ENCODE results near the gene NDNF. TPM values are rescaled to one million over a fixed set of nuclear protein-coding genes. Genes with fewer than 3 reads are reported as not detected.

The NDNF gene
- total RNA-seq, 1 experiment from 2014 or later: 2.7 TPM

DNA sequence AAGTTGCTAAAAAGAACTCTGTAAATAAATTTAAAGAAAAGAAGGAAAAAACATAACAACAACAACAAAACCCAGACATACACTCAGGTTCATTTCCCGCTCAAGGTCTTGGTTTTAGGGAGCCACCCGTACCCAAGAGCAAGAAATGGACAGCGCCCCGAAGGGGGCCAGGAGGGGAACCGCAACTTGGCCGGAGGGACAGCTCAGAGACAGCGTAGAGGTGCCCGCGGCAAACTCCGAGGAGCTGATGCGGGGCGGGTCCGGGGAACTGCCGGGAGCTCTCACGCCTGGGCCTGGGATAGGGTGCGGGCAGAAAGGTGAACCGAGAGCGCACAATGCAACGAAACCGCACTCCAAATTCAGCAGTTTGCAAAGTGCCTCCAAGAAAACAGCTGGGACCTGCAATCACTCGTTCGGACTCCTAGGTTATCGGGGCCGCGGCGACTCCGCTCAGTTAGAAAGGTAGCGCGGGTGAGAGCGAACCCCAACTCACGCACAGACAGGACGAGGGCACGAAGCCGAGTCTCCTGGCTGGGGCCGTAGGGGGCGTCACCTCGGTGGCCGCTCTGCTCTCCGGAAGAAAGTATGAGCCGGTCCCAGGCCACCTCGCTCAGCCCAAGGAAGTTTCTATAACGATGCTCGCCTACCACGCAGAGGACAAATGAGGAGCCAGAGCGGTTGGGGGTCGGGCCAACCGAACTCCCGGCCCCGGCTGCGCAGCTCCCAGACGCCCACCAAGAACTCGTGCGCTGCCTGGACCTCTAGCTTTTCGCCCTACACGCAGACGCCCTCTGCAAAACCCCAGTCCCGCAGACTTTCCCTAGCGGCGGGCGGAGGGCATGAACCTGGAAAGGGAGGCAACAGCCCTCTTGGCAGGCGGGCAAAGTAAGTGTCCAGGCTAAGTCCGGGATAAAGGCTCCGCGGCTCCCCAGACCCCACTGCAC is 1.4 kb downstream of the NDNF start:
- peak; percentile 44 for DNase-seq (ENCODE audit: low spot score)

DNA sequence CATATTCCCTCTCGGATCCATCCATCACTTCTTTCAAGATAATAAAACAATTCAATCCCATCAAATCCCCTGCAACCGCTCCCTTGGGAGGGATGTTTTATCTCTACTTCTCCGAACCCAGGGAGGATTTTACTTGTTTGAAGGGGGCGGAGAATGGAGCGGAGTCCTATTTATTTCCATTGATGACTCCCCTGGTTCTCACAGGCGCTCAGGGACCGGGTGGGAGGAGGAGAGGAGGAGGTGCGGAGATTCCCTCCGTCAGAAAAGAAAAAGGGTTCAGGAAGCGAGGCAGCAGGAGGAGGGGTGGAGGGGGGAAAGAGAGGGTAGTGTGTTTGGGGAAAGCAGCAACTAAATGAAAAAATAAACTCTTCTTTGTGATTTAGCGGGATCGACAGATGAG is 2.1 kb downstream of the NDNF start:
- DNase-seq (ENCODE audit: low spot score): no peak

DNA sequence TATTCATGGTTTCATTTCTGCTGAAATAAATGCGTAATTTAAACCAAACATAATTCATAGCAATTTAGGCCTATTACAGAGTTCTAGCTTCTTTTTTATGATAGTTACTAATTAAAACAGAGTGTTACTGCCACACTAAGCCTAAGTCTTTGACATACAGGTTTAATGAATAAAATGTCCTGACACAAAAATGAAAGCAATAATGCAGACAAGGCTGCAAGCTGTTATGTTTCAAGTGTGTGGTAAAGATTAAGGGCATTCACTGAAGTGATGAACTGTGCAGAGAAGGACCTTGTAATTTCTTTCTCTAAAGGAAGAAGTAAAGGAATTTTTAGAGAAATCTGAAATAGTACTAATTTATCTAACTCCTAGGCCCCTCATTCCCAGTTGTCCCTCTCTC is 2.9 kb downstream of the NDNF start:
- no peak for DNase-seq (ENCODE audit: low spot score)

DNA sequence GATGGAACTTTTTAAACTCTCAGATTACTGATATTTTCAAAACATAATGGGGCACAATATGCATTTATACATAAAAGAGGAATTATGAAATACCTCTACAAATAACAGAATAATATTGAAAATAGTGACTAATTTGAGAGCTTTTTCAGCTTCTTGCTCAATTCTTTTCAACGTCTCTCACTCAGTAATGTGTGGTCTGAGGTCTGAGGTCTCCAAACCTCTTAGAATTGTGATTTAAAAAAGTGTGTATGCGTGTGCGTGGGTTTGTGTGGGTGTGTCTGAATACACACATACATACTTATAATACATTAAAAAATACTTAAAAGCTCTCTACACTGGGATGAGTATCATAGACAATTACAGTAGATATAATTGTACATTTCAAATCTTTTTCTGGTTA is 7.9 kb downstream of the NDNF start:
- DNase-seq (ENCODE audit: low spot score): no peak

DNA sequence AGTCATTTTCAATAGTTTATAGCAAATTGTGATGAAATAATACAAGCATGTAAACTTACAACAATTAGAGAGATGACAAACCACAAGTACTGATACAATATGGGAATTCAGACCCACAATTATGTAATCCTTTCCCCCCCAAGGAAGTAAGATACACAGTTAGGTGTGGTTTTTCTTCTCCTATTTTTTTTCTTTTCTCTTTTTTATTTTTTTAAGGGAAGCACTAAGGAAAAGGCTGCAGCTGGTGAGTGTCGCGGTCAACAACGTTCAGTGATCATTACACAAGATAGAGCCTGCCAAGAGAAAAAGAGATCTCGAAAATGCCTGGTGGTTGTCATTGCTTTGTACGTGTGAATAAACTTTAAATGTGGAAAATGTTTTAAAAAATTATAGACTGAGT is 9.8 kb downstream of the NDNF start:
- DNase-seq (ENCODE audit: low spot score): peak; percentile 37

DNA sequence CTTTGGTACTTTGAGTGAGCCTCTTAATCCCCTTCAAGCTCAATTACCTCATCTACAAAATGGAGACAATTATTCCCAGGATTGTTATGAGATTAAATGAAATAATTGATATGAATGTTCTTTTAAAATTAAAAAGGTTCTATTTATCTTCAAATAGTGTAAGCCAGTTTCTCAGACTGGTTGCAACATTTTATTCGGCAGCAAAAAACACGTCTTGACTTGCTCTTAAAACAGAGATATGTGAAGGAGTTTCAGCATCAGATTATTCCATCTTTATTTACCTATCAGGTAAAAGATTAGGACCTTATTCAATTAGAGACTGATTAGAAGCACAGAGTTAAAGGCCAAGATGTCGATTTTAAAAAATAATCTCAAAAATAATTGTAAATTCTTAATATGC is 10.5 kb downstream of the NDNF start:
- no peak for DNase-seq (ENCODE audit: low spot score)

DNA sequence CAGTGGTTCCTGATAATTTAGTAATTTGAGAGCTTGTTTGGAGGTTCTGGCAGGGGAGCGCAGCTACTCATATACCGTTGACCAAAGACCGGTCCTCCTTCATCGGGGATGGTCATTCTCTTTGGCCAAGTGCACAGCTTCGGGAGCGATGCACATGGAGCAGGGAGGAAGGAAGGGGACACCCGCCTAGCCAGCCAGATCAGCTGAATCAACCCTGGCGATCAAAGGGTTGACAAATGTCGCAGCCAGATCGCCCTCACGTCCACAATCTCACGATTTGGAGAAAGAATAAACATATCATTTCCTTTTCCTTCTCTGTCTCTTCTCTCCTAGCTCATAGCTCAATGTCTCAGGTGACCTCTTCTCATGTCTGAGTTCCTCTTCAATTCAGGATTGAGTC is 11.1 kb downstream of the NDNF start:
- DNase-seq (ENCODE audit: low spot score): no peak

DNA sequence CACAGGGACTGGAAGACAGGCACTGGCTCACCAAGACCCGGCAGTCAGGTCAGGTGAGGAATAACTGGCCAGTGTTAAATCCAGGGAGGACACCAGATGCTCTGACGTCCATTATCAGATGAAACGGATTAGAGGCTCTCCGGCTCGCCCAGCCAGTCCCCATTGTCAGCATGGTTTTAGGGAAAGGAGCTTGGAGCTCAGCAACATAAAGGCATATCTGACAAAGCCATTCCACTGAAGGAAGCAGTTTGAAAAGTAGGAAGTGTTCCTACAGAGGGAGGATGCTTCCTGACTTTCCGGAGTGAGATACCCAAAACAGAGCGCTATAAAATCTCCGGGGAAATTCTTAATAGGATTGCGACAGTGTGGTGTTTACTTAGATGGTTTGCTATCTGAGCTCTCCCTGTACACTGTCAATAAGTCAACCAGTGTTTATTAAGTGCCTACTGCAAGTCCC is 14.8 kb downstream of the NDNF start:
- no peak for DNase-seq (ENCODE audit: low spot score)

DNA sequence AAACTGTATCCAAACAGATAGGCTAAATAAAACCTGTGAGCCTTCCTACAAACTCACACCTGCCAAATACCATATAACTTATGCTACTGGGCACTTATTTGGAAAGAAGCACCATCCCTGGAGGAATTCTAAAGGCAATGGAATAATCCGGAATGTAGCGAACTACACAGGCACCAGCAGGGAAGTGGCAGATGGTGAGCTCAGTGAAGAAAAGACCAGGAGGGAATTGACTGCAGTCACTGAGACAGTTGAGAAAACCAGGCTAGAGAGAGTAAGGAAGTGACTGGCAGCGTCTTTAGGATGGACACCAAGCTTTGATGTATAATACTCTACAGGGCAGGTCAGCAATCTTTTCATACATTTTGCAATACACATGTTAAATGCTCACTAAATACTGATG is 16.3 kb downstream of the NDNF start:
- no peak for DNase-seq (ENCODE audit: low spot score)

DNA sequence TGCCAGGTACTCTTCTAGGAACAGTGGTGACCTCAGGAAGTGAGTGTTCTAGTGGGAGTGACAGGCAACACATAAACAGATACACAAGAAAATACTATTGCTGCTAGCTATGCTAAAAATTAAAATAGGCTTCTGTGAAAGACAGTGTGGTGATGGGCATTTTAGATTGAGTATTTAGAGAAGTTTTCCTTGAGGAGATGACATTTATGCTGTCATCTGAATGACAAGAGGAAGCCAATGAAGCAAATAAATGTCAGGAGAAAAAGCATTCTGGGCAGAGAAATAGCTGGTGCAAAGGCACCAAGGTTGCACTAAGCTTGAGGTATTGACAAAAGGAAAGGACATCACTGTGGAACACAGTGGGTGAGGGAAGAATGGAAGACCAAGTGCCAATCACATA is 18.0 kb downstream of the NDNF start:
- no peak for DNase-seq (ENCODE audit: low spot score)

DNA sequence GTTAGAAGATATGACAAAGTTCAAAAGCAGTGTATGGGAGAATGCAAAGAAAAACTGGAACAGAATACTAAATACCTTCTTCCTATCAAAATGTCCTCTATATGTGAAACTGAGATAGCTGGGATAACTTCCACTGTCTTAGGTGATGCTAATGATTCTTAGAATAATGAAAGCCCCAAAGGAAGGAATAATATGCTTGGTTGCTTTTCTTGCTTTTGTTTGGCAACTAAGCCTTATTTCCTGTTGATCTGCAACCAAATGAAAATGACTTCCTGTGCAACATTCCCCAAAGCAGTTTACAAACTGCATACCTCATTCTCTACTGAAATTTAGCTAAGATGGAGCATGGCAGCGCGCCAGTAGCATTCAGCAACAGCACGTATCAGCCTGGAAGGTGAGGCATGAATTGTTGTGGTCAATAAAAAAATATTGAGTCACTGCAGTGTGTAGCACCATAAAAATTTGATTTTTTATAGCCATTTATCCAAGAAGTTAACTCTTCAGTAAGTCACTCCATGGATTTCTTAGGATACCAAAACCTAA is 18.7 kb downstream of the NDNF start:
- DNase-seq (ENCODE audit: low spot score): peak; percentile 60

DNA sequence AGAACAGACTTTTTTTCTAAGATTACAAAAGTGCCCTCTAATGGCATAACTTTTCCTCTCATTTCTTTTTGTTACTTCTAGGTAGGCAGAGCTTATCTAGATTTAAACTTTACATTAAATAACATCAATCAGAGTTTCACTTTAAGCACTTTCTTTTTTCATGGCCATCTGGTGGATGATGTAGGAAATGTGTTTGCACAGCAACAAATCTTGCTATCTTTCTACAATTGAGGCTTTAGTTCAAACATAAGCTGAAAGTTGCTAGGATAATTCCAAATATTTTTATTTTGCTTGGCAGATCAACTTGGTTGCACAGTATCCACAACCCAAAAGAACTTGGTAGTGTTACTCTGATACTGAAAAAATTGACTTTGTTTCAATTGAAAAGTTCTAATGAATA is 22.0 kb downstream of the NDNF start:
- DNase-seq (ENCODE audit: low spot score): peak; percentile 26

DNA sequence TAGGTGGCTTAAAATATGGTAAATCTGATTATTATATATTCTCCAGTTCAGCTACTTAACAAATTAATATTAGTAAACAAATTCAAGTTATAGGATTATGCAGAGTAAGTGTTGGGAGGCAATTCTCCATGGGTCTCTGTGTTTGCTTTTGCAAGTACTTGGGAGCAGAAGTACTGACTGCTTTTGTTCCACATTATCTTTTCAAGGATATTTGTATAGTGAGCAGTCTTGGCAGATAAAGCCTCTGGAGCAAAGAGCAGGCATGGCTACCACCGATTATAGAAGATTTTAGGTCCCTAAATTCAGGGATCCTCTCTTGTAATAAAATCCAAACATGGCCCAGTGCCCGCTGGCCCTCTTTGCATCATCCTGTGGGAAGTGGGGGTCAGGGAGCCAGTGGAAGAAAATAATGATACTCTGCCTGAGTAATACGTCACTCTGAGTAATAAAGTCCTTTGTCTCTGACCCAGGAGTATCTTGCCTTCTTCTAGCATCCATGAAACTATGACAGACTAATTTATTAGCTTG is 23.2 kb downstream of the NDNF start:
- DNase-seq (ENCODE audit: low spot score): no peak

DNA sequence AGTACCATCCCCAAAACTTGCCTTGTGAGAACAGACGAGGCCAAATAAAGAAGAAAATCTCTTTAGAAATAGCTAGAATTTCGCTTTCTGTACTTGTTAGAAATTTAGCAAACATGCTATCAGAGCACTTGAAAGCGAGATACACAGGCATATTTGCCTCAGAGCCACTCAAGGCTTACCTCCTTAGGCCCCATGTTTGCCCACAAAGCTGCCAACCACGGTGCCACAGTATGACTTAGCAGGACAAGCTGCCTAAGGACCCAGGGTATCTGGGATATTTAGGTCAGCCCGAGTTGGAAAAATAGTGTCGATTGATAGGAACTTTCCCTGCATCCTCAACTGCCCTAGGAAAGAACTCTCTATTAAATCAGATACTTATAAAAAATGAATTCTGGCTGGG is 24.2 kb downstream of the NDNF start:
- DNase-seq (ENCODE audit: low spot score): no peak

DNA sequence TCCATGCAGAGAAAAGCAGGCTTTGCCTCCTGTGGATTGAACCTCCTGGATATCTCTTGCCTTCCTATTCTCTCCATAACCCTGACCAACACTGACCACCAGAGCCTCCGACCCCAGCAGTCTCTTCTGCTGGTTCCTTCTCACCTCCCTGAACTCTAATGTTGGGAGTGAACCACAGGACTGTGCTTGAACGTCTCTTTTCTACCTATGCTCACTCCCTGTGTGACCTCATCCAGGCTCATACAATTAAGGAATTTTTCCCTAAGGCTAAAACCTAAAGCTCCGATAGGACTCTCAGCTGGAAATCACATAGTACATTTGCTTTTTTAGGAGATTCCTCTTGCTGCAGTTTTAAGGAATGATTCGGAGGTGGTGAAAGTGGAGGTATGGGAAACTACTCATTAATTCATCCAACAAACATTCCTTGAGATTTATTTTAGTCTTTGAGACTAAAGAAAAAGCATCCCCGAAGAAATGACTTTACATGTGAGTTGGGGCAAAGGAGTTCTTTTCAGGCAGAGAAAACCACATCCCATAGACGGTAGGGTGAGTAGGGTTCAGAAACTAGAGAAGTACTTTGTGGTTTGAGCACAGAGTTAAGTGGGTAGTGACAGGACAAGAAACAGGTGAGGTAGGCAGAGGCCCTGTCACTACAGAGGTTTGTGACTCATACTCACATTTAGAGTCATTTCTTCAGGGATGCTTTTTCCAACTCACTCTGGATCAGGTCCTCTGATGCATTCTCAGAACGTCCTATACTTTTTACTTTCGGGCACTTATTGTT is 30.8 kb downstream of the NDNF start:
- DNase-seq (ENCODE audit: low spot score): peak; percentile 40

DNA sequence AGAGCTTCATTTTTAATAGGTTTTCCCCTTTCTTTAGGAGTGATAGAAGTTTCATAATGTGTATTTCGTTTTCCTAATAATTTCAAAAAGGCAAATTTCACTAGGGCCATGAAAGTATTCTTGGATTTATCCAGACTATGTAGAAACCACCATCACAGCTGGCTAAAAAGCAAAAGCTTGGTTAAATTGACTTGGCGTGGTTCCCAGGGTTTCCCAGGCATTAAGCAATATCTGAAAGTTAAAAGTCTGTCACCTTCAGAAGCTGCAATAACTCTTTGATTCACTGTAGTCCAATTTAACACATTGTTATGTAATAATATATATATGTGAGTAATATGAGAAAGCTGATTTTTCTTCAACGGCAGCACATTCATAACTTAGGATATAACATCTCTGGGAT is 38.3 kb downstream of the NDNF start:
- peak; percentile 55 for DNase-seq (ENCODE audit: low spot score)

DNA sequence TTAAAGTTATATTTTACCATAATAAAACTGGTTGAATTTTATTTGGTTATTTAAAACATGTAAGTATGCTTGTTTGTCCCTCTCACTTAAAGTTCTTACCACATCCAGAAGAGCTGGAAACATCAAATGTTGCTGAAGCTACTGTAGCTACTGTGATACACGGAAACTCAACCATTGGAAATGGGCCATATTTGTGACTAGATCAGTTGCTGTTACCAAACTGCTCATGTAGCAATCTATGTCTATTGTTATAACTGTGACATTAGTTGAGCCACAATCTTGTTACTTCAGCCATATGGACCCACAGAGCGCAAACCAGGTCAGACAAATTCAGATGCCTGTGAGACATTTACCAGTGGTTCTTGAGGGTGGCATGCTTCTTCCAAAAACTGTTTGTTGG is 41.6 kb downstream of the NDNF start:
- no peak for DNase-seq (ENCODE audit: low spot score)

DNA sequence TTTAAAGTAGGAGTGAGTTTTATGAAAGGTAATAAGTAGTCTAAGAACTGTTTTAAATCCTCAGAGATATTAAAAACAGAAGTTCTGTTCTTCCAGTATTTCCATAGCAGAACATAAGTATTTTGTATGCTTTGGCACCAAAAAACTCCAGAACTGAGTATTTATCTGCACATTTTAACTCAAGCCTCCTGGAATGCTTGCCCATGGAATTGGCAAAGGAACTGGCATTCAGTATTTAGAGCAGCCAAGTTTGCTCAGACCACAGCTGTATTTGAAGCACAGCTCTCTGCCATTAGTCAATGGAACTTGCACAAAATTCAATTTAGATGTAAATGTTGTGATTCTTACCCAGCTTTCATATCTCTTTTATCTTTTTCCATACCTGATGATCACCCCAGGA is 42.2 kb downstream of the NDNF start:
- DNase-seq (ENCODE audit: low spot score): no peak

DNA sequence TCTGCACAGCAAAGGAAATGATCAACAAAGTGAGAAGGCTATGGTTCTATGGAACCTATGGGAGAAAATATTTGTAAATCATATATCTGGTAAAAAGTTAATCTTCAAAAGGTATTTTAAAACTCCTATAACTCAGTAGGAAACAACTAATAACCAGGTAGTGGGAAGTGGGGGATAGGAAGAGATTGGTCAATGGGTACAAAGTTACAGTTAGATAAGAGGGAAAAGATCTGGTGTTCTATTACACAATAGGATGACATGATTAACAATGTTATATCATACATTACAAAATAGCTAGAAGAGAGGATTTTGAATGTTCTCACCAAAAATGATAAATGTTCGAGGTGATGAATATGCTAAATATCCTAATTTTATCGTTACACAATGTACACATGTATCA is 46.3 kb downstream of the NDNF start:
- no peak for DNase-seq (ENCODE audit: low spot score)

DNA sequence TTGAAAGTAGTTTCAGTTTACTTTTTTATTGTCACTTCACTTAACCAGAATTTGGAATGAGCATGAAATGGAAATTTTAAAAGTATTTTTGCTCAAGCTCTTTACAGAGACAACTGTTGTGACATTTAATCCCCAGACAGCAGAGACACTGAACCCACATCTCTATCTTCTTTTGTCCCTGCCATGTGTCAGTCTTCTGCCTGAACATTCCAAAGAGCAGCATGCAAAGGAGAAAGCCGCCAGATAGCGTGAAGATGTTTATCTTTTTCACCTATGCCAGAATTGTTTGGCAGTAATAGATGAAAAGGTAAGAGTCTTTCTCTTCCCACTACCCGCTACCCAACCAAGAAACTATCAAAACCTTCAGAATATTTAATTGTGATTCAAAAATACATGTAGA is 46.8 kb downstream of the NDNF start:
- DNase-seq (ENCODE audit: low spot score): no peak

DNA sequence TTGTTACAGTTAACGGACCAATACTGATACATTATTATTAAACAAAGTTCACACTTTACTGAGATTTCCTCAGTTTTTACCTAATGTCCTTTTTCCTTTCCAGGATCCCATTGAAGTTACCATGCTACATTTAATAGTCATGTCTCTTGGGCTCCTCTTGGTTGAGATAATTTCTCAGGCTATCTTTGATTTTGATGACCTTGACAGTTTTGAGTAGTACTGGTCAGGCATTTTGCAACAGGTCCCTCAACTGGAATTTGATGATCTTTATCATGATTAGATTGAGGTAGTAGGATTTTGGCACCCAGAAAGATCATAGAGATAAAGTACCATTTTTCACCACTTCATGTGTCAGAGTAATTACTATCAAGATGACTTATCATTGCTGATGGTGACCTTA is 53.8 kb downstream of the NDNF start:
- no peak for DNase-seq (ENCODE audit: low spot score)

DNA sequence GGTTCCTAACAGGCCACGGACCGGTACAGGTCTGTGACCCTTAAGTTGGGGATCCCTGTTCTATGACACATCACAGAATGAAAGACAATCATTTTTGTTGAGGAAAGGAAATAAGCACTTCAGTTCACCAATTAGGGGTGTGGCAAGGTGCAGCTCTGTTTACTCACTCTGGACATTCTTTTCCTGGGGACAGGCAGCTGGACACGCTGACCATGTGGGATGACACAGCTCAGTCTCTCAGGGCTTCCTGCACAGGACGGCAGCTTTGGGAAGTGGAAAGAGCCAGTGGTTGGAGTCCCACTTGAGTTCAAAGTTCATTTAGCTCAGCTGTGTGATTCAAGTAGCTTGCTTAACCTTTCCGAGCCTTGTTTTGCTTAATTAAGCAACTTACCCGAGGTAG is 55.7 kb downstream of the NDNF start:
- DNase-seq (ENCODE audit: low spot score): no peak

DNA sequence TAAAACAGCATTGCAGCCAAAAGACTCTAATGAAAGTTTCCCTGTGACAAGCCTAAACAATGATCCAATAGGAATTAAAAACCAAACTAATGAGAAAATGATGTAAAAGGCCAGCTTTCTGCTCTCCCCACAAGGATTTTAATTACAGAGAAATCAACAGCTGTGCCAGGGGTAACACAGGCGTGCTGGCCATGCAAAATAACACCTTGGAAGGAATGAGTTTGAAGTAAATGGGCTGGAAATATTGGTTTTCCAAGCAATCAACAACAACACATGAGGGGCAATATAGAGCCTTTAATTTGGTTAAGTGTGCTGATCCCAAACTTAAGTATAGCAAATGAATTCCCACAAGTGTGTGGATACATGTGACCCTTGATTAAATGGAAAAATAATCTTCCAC is 56.9 kb downstream of the NDNF start:
- no peak for DNase-seq (ENCODE audit: low spot score)
